ENCODE data around the gene NXNL2.

The NXNL2 gene

GRCh38 chr9:88534456-88535225 lies at the start of gene NXNL2:
NXNL2 (plus strand) TSS chr9:88535178; CDS start chr9:88535435, 257 bp downstream.
- Histone ChIP-seq H3K27ac (ENCODE audit: low read depth, low read length) (peak within 1 kb of the TSS; percentile 60), H3K79me2 (ENCODE audit: control insufficient read depth, insufficient read depth, low read length, unreplicated experiment) (peaks cover 20% of the 10 kb centered on the region), H3K27me3 (ENCODE audit: insufficient read depth, low read length) (no peaks in the 10 kb centered on the region), H3K36me3 (ENCODE audit: insufficient read depth, low read length) (no peaks in the 10 kb centered on the region), H3K4me3 (ENCODE audit: low read depth, low read length) (peak within 1 kb of the TSS; percentile 82), H2AFZ (ENCODE audit: low read length, unreplicated experiment) (peak within 1 kb of the TSS; percentile 87), H3K4me1 (ENCODE audit: control insufficient read depth, insufficient read depth, low read length, unreplicated experiment) (peaks cover 48% of the 10 kb centered on the region)

DNA sequence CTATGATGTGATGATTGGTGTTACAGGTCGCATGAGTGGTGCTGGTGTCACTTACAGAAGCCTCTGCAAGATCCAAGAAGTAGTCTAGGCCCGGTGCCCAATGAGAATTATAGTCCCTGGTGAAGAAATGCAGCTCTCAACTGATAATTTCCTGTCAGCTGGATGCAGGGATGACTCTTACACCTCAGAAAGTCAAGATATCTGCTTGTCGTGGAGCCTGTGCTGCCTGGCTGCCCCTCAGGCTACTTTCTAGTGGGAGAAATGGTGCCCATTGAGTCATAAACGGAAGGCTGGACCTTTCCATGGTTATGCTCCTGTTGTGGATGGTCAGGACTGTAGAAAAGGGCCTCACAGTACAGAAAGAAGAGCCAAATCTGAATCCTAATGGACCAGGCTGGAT lies 46.8 kb upstream of the NXNL2 start:
- H3K36me3 ChIP-seq (ENCODE audit: insufficient read depth, low read length): no peaks in the 10 kb centered on the region
- no peaks in the 10 kb centered on the region for H3K79me2 ChIP-seq (ENCODE audit: control insufficient read depth, insufficient read depth, low read length, unreplicated experiment)
- no peak overlapping the region for H3K27ac ChIP-seq (ENCODE audit: low read depth, low read length)
- H3K4me1 ChIP-seq (ENCODE audit: control insufficient read depth, insufficient read depth, low read length, unreplicated experiment): no peaks in the 10 kb centered on the region
- no peak overlapping the region for H2AFZ ChIP-seq (ENCODE audit: low read length, unreplicated experiment)
- no peak overlapping the region for H3K4me3 ChIP-seq (ENCODE audit: low read depth, low read length)
- H3K27me3 ChIP-seq (ENCODE audit: insufficient read depth, low read length): no peaks in the 10 kb centered on the region

- no peaks in the 10 kb centered on the region for H3K4me1 ChIP-seq (ENCODE audit: control insufficient read depth, insufficient read depth, low read length, unreplicated experiment)
- no peak overlapping the region for H3K27ac ChIP-seq (ENCODE audit: low read depth, low read length)
- H3K36me3 ChIP-seq (ENCODE audit: insufficient read depth, low read length): no peaks in the 10 kb centered on the region
- H3K4me3 ChIP-seq (ENCODE audit: low read depth, low read length): no peak overlapping the region
- H3K27me3 ChIP-seq (ENCODE audit: insufficient read depth, low read length): no peaks in the 10 kb centered on the region
- no peak overlapping the region for H2AFZ ChIP-seq (ENCODE audit: low read length, unreplicated experiment)
- H3K79me2 ChIP-seq (ENCODE audit: control insufficient read depth, insufficient read depth, low read length, unreplicated experiment): no peaks in the 10 kb centered on the region
These were observed 39.8 kb upstream of the NXNL2 start for GRCh38 chr9:88494983-88495721.

- Histone ChIP-seq H3K36me3 (ENCODE audit: insufficient read depth, low read length) (no peaks in the 10 kb centered on the region), H3K27me3 (ENCODE audit: insufficient read depth, low read length) (no peaks in the 10 kb centered on the region), H3K4me3 (ENCODE audit: low read depth, low read length) (no peak overlapping the region), H2AFZ (ENCODE audit: low read length, unreplicated experiment) (no peak overlapping the region), H3K4me1 (ENCODE audit: control insufficient read depth, insufficient read depth, low read length, unreplicated experiment) (no peaks in the 10 kb centered on the region), H3K27ac (ENCODE audit: low read depth, low read length) (no peak overlapping the region), H3K79me2 (ENCODE audit: control insufficient read depth, insufficient read depth, low read length, unreplicated experiment) (no peaks in the 10 kb centered on the region)
These were observed 37.8 kb upstream of the NXNL2 start for GRCh38 chr9:88497224-88497623.

- Histone ChIP-seq H3K4me3 (ENCODE audit: low read depth, low read length) (no peak overlapping the region), H2AFZ (ENCODE audit: low read length, unreplicated experiment) (no peak overlapping the region), H3K79me2 (ENCODE audit: control insufficient read depth, insufficient read depth, low read length, unreplicated experiment) (no peaks in the 10 kb centered on the region), H3K27ac (ENCODE audit: low read depth, low read length) (no peak overlapping the region), H3K36me3 (ENCODE audit: insufficient read depth, low read length) (no peaks in the 10 kb centered on the region), H3K4me1 (ENCODE audit: control insufficient read depth, insufficient read depth, low read length, unreplicated experiment) (no peaks in the 10 kb centered on the region), H3K27me3 (ENCODE audit: insufficient read depth, low read length) (no peaks in the 10 kb centered on the region)
These were observed 36.1 kb upstream of the NXNL2 start for GRCh38 chr9:88498880-88499279.

DNA sequence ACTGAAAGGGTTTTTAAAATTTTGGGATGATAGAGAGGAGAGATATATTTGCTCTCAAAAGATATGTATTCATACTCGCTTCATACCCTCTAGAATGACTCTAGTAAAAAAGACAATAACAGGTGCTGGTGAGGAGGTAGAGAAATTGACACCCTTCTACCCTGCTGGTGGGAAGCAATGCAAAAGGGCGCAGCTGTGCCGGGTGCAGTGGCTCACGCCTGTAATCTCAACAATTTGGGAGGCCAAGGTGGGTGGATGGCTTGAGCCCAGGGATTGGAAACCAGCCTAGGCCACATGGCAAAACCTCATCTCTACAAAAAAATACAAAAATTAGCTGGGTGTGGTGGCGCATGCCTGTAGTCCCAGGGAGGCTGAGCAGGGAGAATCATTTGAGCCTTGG lies 33.9 kb upstream of the NXNL2 start:
- H3K79me2 ChIP-seq (ENCODE audit: control insufficient read depth, insufficient read depth, low read length, unreplicated experiment): no peaks in the 10 kb centered on the region
- H3K27me3 ChIP-seq (ENCODE audit: insufficient read depth, low read length): no peaks in the 10 kb centered on the region
- no peak overlapping the region for H3K4me3 ChIP-seq (ENCODE audit: low read depth, low read length)
- H3K27ac ChIP-seq (ENCODE audit: low read depth, low read length): no peak overlapping the region
- no peak overlapping the region for H2AFZ ChIP-seq (ENCODE audit: low read length, unreplicated experiment)
- H3K36me3 ChIP-seq (ENCODE audit: insufficient read depth, low read length): no peaks in the 10 kb centered on the region
- H3K4me1 ChIP-seq (ENCODE audit: control insufficient read depth, insufficient read depth, low read length, unreplicated experiment): no peaks in the 10 kb centered on the region

GRCh38 chr9:88502552-88503034 lies 32.4 kb upstream of the NXNL2 start:
- no peaks in the 10 kb centered on the region for H3K79me2 ChIP-seq (ENCODE audit: control insufficient read depth, insufficient read depth, low read length, unreplicated experiment)
- no peaks in the 10 kb centered on the region for H3K27me3 ChIP-seq (ENCODE audit: insufficient read depth, low read length)
- H3K4me1 ChIP-seq (ENCODE audit: control insufficient read depth, insufficient read depth, low read length, unreplicated experiment): no peaks in the 10 kb centered on the region
- no peaks in the 10 kb centered on the region for H3K36me3 ChIP-seq (ENCODE audit: insufficient read depth, low read length)
- H3K27ac ChIP-seq (ENCODE audit: low read depth, low read length): no peak overlapping the region
- H2AFZ ChIP-seq (ENCODE audit: low read length, unreplicated experiment): no peak overlapping the region
- H3K4me3 ChIP-seq (ENCODE audit: low read depth, low read length): no peak overlapping the region

GRCh38 chr9:88503081-88503844 lies 31.7 kb upstream of the NXNL2 start:
- H3K79me2 ChIP-seq (ENCODE audit: control insufficient read depth, insufficient read depth, low read length, unreplicated experiment): no peaks in the 10 kb centered on the region
- no peaks in the 10 kb centered on the region for H3K4me1 ChIP-seq (ENCODE audit: control insufficient read depth, insufficient read depth, low read length, unreplicated experiment)
- no peak overlapping the region for H3K27ac ChIP-seq (ENCODE audit: low read depth, low read length)
- no peak overlapping the region for H2AFZ ChIP-seq (ENCODE audit: low read length, unreplicated experiment)
- H3K36me3 ChIP-seq (ENCODE audit: insufficient read depth, low read length): no peaks in the 10 kb centered on the region
- H3K27me3 ChIP-seq (ENCODE audit: insufficient read depth, low read length): no peaks in the 10 kb centered on the region
- H3K4me3 ChIP-seq (ENCODE audit: low read depth, low read length): no peak overlapping the region

DNA sequence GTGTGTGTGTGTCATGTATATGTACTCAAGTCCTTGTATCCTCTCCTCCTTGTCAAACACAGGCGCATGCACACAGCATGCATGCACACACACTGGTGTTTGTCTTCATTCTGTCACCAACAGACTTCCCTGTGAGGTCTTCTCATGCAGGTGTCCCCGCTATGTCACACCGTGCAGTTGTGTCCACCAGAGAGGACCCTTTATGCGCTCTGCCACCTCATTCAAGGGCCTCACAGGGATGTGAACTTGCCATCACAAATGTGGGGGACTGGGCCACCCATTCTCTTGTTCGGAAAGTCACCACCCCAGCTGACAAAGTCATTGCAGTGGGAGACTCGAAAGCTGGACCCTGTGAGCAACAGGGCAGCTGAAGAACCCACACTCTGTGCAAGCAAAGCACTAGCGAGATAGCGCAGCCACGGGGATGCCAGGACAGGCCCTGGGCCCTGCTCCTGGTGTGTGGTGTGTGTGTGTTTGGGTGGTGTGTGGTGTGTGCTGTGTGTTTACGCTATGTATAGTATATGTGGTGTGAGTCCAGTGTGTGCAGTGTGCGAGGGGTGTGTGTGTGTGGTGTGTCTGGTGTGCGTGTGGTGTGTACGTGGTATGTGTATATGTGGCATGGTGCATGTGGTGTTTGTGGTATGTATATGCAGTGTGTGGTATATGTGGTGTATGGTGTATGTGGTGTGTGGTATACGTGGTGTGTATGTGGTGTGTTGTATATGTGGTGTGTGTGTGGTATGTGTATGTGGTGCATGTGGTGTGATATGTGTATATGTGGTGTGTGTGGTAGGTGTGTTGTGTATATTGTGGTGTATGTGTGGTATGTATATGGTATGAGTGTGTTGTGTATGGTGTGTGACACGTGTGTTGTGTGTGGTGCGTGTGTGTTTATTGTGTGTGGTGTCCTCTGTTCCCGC lies 30.9 kb upstream of the NXNL2 start:
- no peak overlapping the region for H3K27ac ChIP-seq (ENCODE audit: low read depth, low read length)
- no peak overlapping the region for H2AFZ ChIP-seq (ENCODE audit: low read length, unreplicated experiment)
- no peaks in the 10 kb centered on the region for H3K27me3 ChIP-seq (ENCODE audit: insufficient read depth, low read length)
- no peaks in the 10 kb centered on the region for H3K36me3 ChIP-seq (ENCODE audit: insufficient read depth, low read length)
- no peaks in the 10 kb centered on the region for H3K4me1 ChIP-seq (ENCODE audit: control insufficient read depth, insufficient read depth, low read length, unreplicated experiment)
- no peaks in the 10 kb centered on the region for H3K79me2 ChIP-seq (ENCODE audit: control insufficient read depth, insufficient read depth, low read length, unreplicated experiment)
- no peak overlapping the region for H3K4me3 ChIP-seq (ENCODE audit: low read depth, low read length)

GRCh38 chr9:88508326-88508725 lies 26.7 kb upstream of the NXNL2 start:
- no peak overlapping the region for H2AFZ ChIP-seq (ENCODE audit: low read length, unreplicated experiment)
- H3K27me3 ChIP-seq (ENCODE audit: insufficient read depth, low read length): no peaks in the 10 kb centered on the region
- no peaks in the 10 kb centered on the region for H3K79me2 ChIP-seq (ENCODE audit: control insufficient read depth, insufficient read depth, low read length, unreplicated experiment)
- H3K4me3 ChIP-seq (ENCODE audit: low read depth, low read length): no peak overlapping the region
- no peaks in the 10 kb centered on the region for H3K4me1 ChIP-seq (ENCODE audit: control insufficient read depth, insufficient read depth, low read length, unreplicated experiment)
- no peak overlapping the region for H3K27ac ChIP-seq (ENCODE audit: low read depth, low read length)
- H3K36me3 ChIP-seq (ENCODE audit: insufficient read depth, low read length): no peaks in the 10 kb centered on the region

All from ACC112 (cell line).